Ishikawa (cell line): ENCODE measurements around the gene ZMIZ1.

Experiments used
- CEBPB ChIP-seq: IDR thresholded peaks from 2 replicates; pipeline ENCODE4 v1.6.1; 2012
- CREB1 ChIP-seq: IDR thresholded peaks from 2 replicates; pipeline ENCODE4 v1.6.1; 2012; ENCODE audit warnings: low read depth
- EGR1 ChIP-seq: IDR thresholded peaks from 2 replicates; pipeline ENCODE4 v1.6.1; 2012
- EP300 ChIP-seq: IDR thresholded peaks from 2 replicates; pipeline ENCODE4 v1.6.1; 2012; ENCODE audit warnings: borderline replicate concordance
- FOXM1 ChIP-seq: IDR thresholded peaks from 2 replicates; pipeline ENCODE4 v1.6.1; 2012; ENCODE audit warnings: low read depth, borderline replicate concordance
- NFIC ChIP-seq: IDR thresholded peaks from 2 replicates; pipeline ENCODE4 v1.6.1; 2012
- RAD21 ChIP-seq: IDR thresholded peaks from 2 replicates; pipeline ENCODE4 v1.6.1; 2012; ENCODE audit warnings: low read depth
- TAF1 ChIP-seq: IDR thresholded peaks from 2 replicates; pipeline ENCODE4 v1.6.1; 2012; ENCODE audit warnings: low read depth, mild to moderate bottlenecking
- TCF12 ChIP-seq: IDR thresholded peaks from 2 replicates; pipeline ENCODE4 v1.6.1; 2012; ENCODE audit warnings: low read depth
- TEAD4 ChIP-seq: IDR thresholded peaks from 2 replicates; pipeline ENCODE4 v1.6.1; 2012
- YY1 ChIP-seq: IDR thresholded peaks from 2 replicates; pipeline ENCODE4 v1.6.1; 2012; ENCODE audit warnings: low read depth
- ZBTB7A ChIP-seq: IDR thresholded peaks from 2 replicates; pipeline ENCODE4 v1.6.1; 2012; ENCODE audit warnings: low read depth
- TF ChIP-seq, protein P1 (sequence below): IDR thresholded peaks from 2 replicates; pipeline ENCODE4 v1.6.1; 2012; ENCODE audit warnings: low read depth, mild to moderate bottlenecking
- TF ChIP-seq, protein P2 (sequence below): IDR thresholded peaks from 2 replicates; pipeline ENCODE4 v1.6.1; 2012
- TF ChIP-seq, protein P3 (sequence below): IDR thresholded peaks from 2 replicates; pipeline ENCODE4 v1.6.1; 2012

ZMIZ1 gene

DNA sequence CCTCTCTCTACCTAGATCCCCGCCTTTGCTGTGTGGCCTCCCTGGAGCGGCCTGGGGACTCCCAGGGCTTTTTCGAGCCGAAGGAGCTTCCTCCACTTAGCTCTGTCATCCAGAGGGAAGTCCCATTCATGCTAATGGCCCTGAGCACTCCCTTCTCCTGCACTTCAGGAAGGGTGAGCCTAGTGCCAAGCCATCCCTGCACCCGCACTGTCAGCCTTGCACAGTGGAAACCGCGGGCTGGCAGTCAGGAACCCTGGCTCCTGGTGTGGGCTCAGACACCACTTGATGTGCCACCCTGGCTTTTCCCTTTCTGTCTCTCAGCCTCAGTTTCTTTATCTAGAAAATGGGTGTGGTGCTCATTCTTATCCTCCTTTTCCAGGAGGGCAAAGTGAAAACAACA lies 131.6 kb downstream of the ZMIZ1 start:
- TF ChIP-seq CEBPB (no peak), CREB1 (no peak)

DNA sequence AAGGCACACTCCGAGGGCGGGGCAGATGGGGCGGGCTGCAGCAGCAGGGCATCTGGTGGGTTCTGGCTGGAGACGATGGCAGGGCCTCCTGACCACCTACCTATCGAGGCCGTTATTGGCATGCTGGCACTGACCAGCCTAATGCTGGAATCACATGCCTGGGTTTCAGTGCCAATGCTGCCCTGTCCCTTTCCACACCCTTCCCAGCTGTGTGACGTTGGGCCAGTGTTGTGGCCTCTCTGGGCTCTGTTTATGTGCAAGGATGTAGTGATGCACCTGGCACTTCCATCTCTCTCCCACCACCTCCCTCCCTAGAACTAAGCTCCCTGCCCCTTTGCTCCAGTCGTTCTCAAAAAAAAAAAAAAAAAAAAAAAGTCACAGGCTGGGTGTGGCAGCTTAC lies 132.9 kb downstream of the ZMIZ1 start:
- TF ChIP-seq NFIC (no peak), TCF12 (no peak), TAF1 (no peak), EP300 (no peak), EGR1 (no peak), ZBTB7A (no peak), FOXM1 (no peak), YY1 (no peak), CREB1 (no peak), RAD21 (no peak), CEBPB (no peak), TEAD4 (no peak)
- TF ChIP-seq, protein P1, sequence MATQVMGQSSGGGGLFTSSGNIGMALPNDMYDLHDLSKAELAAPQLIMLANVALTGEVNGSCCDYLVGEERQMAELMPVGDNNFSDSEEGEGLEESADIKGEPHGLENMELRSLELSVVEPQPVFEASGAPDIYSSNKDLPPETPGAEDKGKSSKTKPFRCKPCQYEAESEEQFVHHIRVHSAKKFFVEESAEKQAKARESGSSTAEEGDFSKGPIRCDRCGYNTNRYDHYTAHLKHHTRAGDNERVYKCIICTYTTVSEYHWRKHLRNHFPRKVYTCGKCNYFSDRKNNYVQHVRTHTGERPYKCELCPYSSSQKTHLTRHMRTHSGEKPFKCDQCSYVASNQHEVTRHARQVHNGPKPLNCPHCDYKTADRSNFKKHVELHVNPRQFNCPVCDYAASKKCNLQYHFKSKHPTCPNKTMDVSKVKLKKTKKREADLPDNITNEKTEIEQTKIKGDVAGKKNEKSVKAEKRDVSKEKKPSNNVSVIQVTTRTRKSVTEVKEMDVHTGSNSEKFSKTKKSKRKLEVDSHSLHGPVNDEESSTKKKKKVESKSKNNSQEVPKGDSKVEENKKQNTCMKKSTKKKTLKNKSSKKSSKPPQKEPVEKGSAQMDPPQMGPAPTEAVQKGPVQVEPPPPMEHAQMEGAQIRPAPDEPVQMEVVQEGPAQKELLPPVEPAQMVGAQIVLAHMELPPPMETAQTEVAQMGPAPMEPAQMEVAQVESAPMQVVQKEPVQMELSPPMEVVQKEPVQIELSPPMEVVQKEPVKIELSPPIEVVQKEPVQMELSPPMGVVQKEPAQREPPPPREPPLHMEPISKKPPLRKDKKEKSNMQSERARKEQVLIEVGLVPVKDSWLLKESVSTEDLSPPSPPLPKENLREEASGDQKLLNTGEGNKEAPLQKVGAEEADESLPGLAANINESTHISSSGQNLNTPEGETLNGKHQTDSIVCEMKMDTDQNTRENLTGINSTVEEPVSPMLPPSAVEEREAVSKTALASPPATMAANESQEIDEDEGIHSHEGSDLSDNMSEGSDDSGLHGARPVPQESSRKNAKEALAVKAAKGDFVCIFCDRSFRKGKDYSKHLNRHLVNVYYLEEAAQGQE, result no peak
- TF ChIP-seq, protein P2, sequence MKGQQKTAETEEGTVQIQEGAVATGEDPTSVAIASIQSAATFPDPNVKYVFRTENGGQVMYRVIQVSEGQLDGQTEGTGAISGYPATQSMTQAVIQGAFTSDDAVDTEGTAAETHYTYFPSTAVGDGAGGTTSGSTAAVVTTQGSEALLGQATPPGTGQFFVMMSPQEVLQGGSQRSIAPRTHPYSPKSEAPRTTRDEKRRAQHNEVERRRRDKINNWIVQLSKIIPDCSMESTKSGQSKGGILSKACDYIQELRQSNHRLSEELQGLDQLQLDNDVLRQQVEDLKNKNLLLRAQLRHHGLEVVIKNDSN, result no peak
- TF ChIP-seq, protein P3, sequence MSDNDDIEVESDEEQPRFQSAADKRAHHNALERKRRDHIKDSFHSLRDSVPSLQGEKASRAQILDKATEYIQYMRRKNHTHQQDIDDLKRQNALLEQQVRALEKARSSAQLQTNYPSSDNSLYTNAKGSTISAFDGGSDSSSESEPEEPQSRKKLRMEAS, result no peak

DNA sequence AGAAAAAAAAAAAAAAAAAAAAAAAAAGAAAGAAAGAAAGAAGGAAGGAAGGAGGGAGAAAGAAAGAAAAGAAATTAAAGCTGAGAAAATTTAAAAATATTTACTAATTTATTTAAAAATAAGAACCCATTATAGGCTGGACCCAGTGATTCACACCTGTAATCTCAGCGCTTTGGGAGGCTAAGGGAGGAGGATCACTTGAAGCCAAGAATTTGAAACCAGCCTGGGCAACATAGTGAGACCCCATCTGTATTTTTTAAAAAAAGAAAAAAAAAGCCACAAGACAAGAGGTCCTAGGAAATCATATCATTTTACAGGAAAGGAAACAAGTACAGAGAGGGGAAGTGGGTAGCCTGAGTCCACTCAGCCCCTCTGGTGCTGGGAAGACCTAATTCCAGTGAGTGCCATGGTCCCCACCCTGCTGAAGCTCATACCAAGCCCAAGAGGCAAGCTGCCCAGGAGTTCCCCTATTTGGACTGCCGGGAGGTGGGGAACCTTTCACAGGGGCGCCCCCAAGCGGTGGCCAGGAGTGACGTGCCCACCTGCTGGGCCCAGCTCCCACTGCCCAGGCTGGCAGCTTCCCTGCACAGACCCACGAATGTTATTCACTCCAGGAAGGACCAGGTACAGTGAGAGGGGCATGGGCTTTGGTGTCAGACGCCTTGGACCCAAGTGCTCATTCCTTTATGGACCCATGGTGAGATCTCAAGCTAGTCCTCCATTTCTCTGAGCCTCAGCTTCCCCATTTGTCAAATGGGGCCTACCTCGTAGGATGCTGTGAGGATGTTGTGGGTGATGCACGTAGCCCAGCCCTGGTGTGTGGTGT lies 133.6 kb downstream of the ZMIZ1 start:
- peak; percentile 69 for TF ChIP-seq RAD21
- TF ChIP-seq, protein P3, result no peak; the same call in none of the 2 replicates
- no peak for TF ChIP-seq EP300

DNA sequence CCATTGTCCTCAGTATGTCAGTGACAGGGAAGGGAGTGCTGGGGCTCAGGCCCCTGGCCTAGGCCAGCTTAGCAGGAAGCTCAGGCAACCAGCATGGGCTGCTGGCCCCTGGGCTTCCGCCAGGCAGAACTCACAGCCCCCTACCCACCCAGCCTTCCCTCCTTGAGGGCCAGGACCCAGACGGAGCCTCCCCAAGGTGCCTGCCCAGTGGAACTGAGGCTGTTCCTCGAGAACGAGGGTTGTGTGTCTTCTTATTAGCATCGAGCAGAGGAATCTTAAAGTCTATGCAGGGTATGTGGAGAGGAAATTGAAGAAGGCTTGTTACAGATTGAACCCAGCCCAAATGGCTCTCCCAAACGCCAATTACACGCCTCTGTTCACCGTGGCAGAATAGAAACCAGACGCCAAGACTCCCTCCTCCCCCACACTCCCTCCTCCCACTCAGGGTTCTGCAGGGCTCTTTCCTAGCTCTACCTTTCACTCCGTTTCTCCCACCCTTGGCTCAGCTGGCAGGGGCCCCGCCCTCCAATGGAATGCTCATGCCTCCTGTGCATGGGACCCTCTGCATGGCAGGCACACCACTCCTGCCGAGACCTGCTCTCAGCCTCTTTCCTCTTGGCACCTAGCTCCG lies 134.4 kb downstream of the ZMIZ1 start:
- TF ChIP-seq RAD21, result no peak
- TF ChIP-seq ZBTB7A, result 0 out of 2 replicates have a peak, but pooled peaks have one; percentile 47
- peak; percentile 39; the same call in 1 of the 2 replicates for TF ChIP-seq EP300
- 0 out of 2 replicates have a peak, but pooled peaks have one; percentile 59 for TF ChIP-seq EGR1

DNA sequence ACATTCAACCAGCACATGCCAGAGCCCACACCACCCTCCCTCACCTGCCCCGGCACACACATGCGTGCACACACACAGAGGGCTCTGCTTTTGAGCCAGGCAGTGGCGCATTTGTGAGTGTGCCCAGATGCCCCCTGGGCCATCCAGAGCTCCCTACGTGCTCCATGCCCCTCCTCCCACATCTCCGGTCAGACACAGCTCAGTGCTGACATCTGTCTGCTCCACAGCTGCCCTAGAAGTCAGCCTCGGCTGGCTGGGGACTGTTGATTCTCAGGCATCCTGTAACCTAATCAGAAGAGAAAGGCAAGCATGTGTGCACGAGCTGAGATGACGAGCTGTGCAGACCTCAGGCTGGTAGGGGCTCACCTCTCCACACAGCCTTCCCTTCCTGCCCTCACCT lies 135.1 kb downstream of the ZMIZ1 start:
- TF ChIP-seq EGR1, result no peak
- TF ChIP-seq CREB1, result no peak
- TF ChIP-seq, protein P1, result no peak
- no peak for TF ChIP-seq RAD21
- TF ChIP-seq TCF12, result no peak
- TF ChIP-seq, protein P2, result no peak
- TF ChIP-seq, protein P3, result no peak
- no peak for TF ChIP-seq FOXM1
- TF ChIP-seq YY1, result no peak
- TF ChIP-seq NFIC, result no peak
- no peak for TF ChIP-seq CEBPB
- no peak for TF ChIP-seq ZBTB7A
- no peak for TF ChIP-seq EP300
- TF ChIP-seq TAF1, result no peak
- TF ChIP-seq TEAD4, result no peak
